Body of pancreas (tissue), 4 donors: ENCODE results near the gene ZFP14.

Experiments
- POLR2A ChIP-seq, 3 donors: fragments of 450-650 bp; IDR thresholded peaks; one replicate each; pipeline ENCODE4 v1.6.1; 2016; ENCODE audit warnings: antibody characterized with exemption in 3 of 3, mild to moderate bottlenecking in 2 of 3
- TF ChIP-seq, protein P1 (sequence below), 7 experiments: fragments of 450-650 bp in 4 of 7; fragments of 200-600 bp in 3 of 7; sonication (generic) in 3 of 7; IDR thresholded peaks; one replicate each; pipeline ENCODE4 v1.5.1; 2016 to 2019; ENCODE audit warnings: antibody characterized with exemption in 7 of 7

DNA sequence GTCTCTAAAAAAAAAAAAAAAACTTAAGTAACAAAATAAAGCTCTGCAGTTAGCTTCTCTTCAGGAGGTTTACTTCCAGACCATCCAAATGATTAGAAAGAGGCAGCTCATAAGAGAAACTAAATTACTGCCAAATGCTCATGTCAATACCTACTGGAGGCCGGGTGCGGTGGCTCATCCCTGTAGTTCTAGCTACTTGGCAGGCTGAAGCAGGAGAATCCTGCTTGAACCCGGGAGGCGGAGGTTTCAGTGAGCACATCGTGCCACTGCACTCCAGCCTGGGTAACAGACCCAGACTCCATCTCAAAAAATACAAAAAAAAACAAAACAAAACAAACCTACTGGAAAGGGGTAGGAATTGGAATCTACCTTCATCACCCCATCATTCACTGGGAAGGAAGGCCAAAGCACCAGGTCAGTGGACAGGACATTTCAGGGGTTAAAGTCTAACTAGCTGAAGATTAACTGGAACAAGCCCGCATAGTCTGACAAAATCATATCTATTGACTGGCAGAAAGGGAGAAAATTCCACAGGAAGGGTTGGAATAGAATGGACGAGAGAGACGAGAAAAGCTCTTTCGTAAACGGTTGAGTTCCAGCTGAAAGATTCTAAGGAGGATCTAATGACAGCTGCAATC, 1.3 kb downstream of the ZFP14 start:
- TF ChIP-seq POLR2A (IDR thresholded peaks at IDR 0.05): no peak
- TF ChIP-seq, protein P1, sequence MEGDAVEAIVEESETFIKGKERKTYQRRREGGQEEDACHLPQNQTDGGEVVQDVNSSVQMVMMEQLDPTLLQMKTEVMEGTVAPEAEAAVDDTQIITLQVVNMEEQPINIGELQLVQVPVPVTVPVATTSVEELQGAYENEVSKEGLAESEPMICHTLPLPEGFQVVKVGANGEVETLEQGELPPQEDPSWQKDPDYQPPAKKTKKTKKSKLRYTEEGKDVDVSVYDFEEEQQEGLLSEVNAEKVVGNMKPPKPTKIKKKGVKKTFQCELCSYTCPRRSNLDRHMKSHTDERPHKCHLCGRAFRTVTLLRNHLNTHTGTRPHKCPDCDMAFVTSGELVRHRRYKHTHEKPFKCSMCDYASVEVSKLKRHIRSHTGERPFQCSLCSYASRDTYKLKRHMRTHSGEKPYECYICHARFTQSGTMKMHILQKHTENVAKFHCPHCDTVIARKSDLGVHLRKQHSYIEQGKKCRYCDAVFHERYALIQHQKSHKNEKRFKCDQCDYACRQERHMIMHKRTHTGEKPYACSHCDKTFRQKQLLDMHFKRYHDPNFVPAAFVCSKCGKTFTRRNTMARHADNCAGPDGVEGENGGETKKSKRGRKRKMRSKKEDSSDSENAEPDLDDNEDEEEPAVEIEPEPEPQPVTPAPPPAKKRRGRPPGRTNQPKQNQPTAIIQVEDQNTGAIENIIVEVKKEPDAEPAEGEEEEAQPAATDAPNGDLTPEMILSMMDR (IDR thresholded peaks at IDR 0.05): no peak
